ENCODE measurements around the gene CCDC93. TPM values are rescaled to one million over a fixed set of nuclear protein-coding genes. Genes with fewer than 3 reads are reported as not detected.

CCDC93 gene
- total RNA-seq, 1 donor from 2014 or later = 13.2 TPM

DNA sequence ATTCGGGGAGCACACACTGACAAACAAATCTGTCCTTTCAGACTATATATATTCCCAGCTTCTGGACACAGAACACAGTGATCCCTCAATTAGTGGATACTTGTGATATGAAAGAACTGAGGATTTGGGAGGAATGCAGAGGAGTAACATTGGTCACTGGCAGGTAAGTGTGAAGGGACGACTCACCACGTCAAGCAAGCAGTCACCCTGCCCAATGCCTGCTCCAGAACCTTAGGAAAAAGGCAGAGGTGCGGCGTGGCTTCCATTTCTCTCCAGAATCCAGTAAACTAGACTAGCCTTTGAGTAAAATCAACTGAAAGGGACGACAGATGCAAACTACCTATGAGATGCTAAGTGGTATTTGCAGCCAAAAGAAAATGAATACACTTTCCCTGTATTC is 1.1 kb downstream of the CCDC93 start:
- H3K4me3 ChIP-seq (ENCODE audit: low read depth, low read length) = peak overlapping the region; percentile 96
- no peak for TF ChIP-seq CTCF (conservative IDR thresholded peaks at IDR 0.05; ENCODE audit: low read depth, low read length)
- DNase-seq (ENCODE audit: low read depth) = no peak

GRCh38 chr2:118010473-118010872 is 3.4 kb downstream of the CCDC93 start:
- no peak for TF ChIP-seq CTCF (conservative IDR thresholded peaks at IDR 0.05; ENCODE audit: low read depth, low read length)
- DNase-seq (ENCODE audit: low read depth) = no peak
- no peak overlapping the region for H3K4me3 ChIP-seq (ENCODE audit: low read depth, low read length)

DNA sequence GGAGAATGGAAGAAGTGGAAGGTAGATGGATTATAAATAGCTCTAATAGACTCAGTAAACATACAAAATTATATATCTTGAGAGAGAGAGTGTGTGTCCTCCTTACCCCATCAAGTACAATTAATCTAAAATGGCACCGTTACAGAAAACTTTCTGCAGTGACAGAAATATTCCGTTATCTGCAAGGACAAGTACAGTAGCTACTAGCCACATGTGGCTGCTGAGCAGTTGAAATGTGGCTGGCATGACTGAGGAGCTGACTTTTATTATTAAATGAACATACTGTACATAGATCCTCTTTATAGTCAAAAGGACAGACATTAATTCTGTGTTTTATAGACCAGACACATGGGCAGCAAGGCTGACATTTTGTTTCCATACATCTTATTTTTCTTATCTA is 7.0 kb downstream of the CCDC93 start:
- TF ChIP-seq CTCF (conservative IDR thresholded peaks at IDR 0.05; ENCODE audit: low read depth, low read length) = no peak
- no peak overlapping the region for H3K4me3 ChIP-seq (ENCODE audit: low read depth, low read length)
- no peak for DNase-seq (ENCODE audit: low read depth)

GRCh38 chr2:118006326-118006725 is 7.5 kb downstream of the CCDC93 start:
- DNase-seq (ENCODE audit: low read depth) = no peak
- H3K4me3 ChIP-seq (ENCODE audit: low read depth, low read length) = no peak overlapping the region
- TF ChIP-seq CTCF (conservative IDR thresholded peaks at IDR 0.05; ENCODE audit: low read depth, low read length) = no peak

DNA sequence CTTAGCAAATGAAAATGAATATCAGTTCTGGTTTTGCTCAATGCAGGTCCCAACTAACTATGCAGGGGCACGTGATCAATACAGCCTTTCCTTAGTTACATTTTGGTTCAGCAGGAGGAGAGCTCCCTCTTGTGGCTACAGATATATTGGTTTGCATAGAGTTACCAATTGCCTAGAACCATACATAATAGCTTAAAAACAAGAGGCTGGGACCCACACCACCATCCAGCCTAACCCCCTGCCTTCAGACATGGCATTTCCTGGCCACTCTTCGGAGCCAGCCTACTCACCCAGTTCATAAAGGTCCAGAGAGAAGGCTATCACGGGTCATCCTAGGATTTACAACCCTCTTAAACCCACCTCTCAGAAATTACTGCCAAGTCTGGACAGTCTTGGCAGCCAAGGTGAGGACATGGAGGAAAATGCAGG is 10.5 kb downstream of the CCDC93 start:
- TF ChIP-seq CTCF (conservative IDR thresholded peaks at IDR 0.05; ENCODE audit: low read depth, low read length) = peak; percentile 90

GRCh38 chr2:118000041-118000440 is 13.8 kb downstream of the CCDC93 start:
- no peak overlapping the region for H3K4me3 ChIP-seq (ENCODE audit: low read depth, low read length)
- no peak for TF ChIP-seq CTCF (conservative IDR thresholded peaks at IDR 0.05; ENCODE audit: low read depth, low read length)
- DNase-seq (ENCODE audit: low read depth) = no peak

More for the DNA sequence above, 10.5 kb downstream of the CCDC93 start:
- DNase-seq (ENCODE audit: low read depth) = peak; percentile 35
- H3K4me3 ChIP-seq (ENCODE audit: low read depth, low read length) = no peak overlapping the region

GRCh38 chr2:117997872-117998454 is 15.9 kb downstream of the CCDC93 start:
- no peak for TF ChIP-seq CTCF (conservative IDR thresholded peaks at IDR 0.05; ENCODE audit: low read depth, low read length)
- no peak overlapping the region for H3K4me3 ChIP-seq (ENCODE audit: low read depth, low read length)
- DNase-seq (ENCODE audit: low read depth) = no peak
